Esophagus squamous epithelium (tissue), 5 donors: ENCODE data around the gene PPP1R37. TPM values are rescaled to one million over a fixed set of nuclear protein-coding genes. Genes with fewer than 3 reads are reported as not detected.
"Not testable (repeated sequence)": the region's sequence is repeated elsewhere in the genome, so short reads cannot be mapped to it uniquely, and the experiment has no call there.

Source experiments
- DNase-seq: peaks from one replicate; lab custom pipeline; 2025; lab: John Stamatoyannopoulos, UW
- H3K27ac ChIP-seq, 4 donors: fragments of 200-600 bp; sonication (generic); one replicate each; pipeline ENCODE4 v1.5.1; 2016 to 2019; ENCODE audit warnings: mild to moderate bottlenecking in 1 of 4
- H3K27me3 ChIP-seq, 4 donors: fragments of 200-600 bp; sonication (generic); 1 replicate in 3 of 4; 2 replicates in 1 of 4; pipeline versions ENCODE4 v1.5.1 to v1.6.0; 2017 to 2021; ENCODE audit warnings: antibody characterized with exemption in 1 of 4
- H3K36me3 ChIP-seq, 3 donors: fragments of 200-600 bp; sonication (generic); one replicate each; pipeline ENCODE4 v1.5.1; 2016 to 2019
- H3K4me1 ChIP-seq, 3 donors: fragments of 200-600 bp; sonication (generic); one replicate each; pipeline ENCODE4 v1.5.1; 2017 to 2019
- H3K4me3 ChIP-seq, 4 donors: fragments of 200-600 bp; sonication (generic); 1 replicate in 3 of 4; 2 replicates in 1 of 4; pipeline ENCODE4 v1.5.1; 2016 to 2019; ENCODE audit warnings: mild to moderate bottlenecking in 2 of 4, moderate library complexity in 1 of 4
- H3K9me3 ChIP-seq, 3 donors: fragments of 200-600 bp; sonication (generic); one replicate each; pipeline ENCODE4 v1.5.1; 2016 to 2019
- POLR2A ChIP-seq, 4 donors: fragments of 450-650 bp; IDR thresholded peaks; one replicate each; pipeline ENCODE4 v1.6.1; 2017; ENCODE audit warnings: antibody characterized with exemption in 4 of 4, mild to moderate bottlenecking in 4 of 4, moderate library complexity in 3 of 4
- WGBS, 2 donors: methylation state at CpG; one replicate each; pipeline ENCODE4 v1.1.5; 2018; 5-methylcytosine and 5-hydroxymethylcytosine counted together
- intact Hi-C: fragments of 100-400 bp; cut with DNase I; formaldehyde crosslinking; loops from one replicate; pipeline ENCODE4 v1.15.0; 2022
- total RNA-seq, 4 donors: library from RNA; depleted of rRNA; stranded (reverse); fragments of >200 nt; gene quantifications; one replicate each; pipeline ENCODE4 v1.1.0, GENCODE V29; 2016
- TF ChIP-seq, protein P1 (sequence below), 6 experiments: fragments of 450-650 bp in 4 of 6; fragments of 200-600 bp in 2 of 6; sonication (generic) in 2 of 6; IDR thresholded peaks; one replicate each; pipeline ENCODE4 v1.5.1; 2016 to 2019; ENCODE audit warnings: antibody characterized with exemption in 6 of 6, mild to moderate bottlenecking in 4 of 6, moderate library complexity in 4 of 6
- donor health status: DM: yes; HTN: yes; CAD: no.

PPP1R37 gene
- total RNA-seq, 4 donors from 2014 or later = 25.1 to 35.5 (median 30.8) TPM

GRCh38 chr19:45101806-45102205 lies 8.8 kb downstream of the PPP1R37 start:
- H3K4me1 ChIP-seq = peaks cover 54 to 93% (median 58%) of the 10 kb centered on the region in 3 donors
- H3K27ac ChIP-seq = peak overlapping the region in 2 of 4 donors; percentile 80 to 87
- no peak for DNase-seq
- TF ChIP-seq, protein P1, sequence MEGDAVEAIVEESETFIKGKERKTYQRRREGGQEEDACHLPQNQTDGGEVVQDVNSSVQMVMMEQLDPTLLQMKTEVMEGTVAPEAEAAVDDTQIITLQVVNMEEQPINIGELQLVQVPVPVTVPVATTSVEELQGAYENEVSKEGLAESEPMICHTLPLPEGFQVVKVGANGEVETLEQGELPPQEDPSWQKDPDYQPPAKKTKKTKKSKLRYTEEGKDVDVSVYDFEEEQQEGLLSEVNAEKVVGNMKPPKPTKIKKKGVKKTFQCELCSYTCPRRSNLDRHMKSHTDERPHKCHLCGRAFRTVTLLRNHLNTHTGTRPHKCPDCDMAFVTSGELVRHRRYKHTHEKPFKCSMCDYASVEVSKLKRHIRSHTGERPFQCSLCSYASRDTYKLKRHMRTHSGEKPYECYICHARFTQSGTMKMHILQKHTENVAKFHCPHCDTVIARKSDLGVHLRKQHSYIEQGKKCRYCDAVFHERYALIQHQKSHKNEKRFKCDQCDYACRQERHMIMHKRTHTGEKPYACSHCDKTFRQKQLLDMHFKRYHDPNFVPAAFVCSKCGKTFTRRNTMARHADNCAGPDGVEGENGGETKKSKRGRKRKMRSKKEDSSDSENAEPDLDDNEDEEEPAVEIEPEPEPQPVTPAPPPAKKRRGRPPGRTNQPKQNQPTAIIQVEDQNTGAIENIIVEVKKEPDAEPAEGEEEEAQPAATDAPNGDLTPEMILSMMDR (IDR thresholded peaks at IDR 0.05) = no peak
- TF ChIP-seq POLR2A (IDR thresholded peaks at IDR 0.05) = no peak
- no peak overlapping the region for H3K4me3 ChIP-seq
- H3K36me3 ChIP-seq = no peaks in the 10 kb centered on the region
- intact Hi-C loops = no loop called here
- H3K9me3 ChIP-seq = no peaks in the 10 kb centered on the region
- H3K27me3 ChIP-seq = no peaks in the 10 kb centered on the region
- 75 to 84% methylated on average over 7 to 8 of the region's 8 CpGs for WGBS, 2 donors

DNA sequence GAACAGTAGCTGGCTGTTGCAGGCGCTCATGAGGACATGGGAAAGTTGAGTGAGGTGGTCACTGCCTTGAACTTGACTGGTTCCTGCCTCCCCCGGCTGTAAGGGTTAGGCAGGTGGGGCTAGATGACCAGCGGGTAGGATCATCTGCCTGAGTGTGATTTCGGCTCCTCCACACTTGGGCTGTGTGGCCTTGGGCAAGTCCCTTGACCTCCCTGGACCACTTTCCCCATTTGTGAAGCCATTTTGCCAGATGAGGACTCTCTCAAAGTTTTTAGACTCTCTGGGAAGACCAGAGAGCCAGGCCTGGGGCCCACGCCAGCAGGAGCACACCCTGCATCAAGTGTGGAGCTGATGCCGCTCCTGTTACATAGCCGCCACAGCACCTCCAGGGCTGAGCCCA lies 9.5 kb downstream of the PPP1R37 start:
- DNase-seq = no peak
- no peak overlapping the region for H3K27ac ChIP-seq
- H3K4me1 ChIP-seq = peaks cover 48 to 86% (median 53%) of the 10 kb centered on the region in 3 donors
- TF ChIP-seq POLR2A (IDR thresholded peaks at IDR 0.05) = no peak
- no peaks in the 10 kb centered on the region for H3K27me3 ChIP-seq
- WGBS, 2 donors = 83 to 90% methylated on average over 2 of the region's 7 CpGs
- H3K4me3 ChIP-seq = no peak overlapping the region
- H3K9me3 ChIP-seq = no peaks in the 10 kb centered on the region
- intact Hi-C loops = no loop called here
- no peaks in the 10 kb centered on the region for H3K36me3 ChIP-seq

- no peak for TF ChIP-seq POLR2A (IDR thresholded peaks at IDR 0.05)
- TF ChIP-seq, protein P1 (IDR thresholded peaks at IDR 0.05) = no peak
- 40 to 53% methylated on average over 1 to 11 of the region's 15 CpGs for WGBS, 2 donors
- Histone ChIP-seq H3K9me3 (no peaks in the 10 kb centered on the region), H3K4me3 (peak overlapping the region in 2 of 4 donors; percentile 18 to 35), H3K36me3 (no peaks in the 10 kb centered on the region), H3K27ac (peak overlapping the region in 1 of 4 donors; percentile 39), H3K4me1 (peaks cover 41 to 80% (median 47%) of the 10 kb centered on the region in 3 donors), H3K27me3 (no peaks in the 10 kb centered on the region)
- intact Hi-C loops = no loop called here
- DNase-seq = no peak
Measured at GRCh38 chr19:45103156-45103507, 10.2 kb downstream of the PPP1R37 start.

GRCh38 chr19:45103508-45104319 lies 10.7 kb downstream of the PPP1R37 start:
- Histone ChIP-seq H3K4me1 (peaks cover 35 to 74% (median 42%) of the 10 kb centered on the region in 3 donors), H3K27ac (peak overlapping the region in 1 of 4 donors; percentile 39)

GRCh38 chr19:45104658-45105349 lies 11.8 kb downstream of the PPP1R37 start:
- intact Hi-C loops = no loop called here
- Histone ChIP-seq H3K27ac (no peak overlapping the region), H3K36me3 (peaks cover 0 to 4% (median 0%) of the 10 kb centered on the region in 3 donors), H3K4me1 (peaks cover 24 to 63% (median 31%) of the 10 kb centered on the region in 3 donors), H3K4me3 (no peak overlapping the region), H3K9me3 (no peaks in the 10 kb centered on the region), H3K27me3 (no peaks in the 10 kb centered on the region)
- WGBS, 2 donors = 66 to 80% methylated on average over 8 to 12 of the region's 16 CpGs
- no peak for DNase-seq
- no peak for TF ChIP-seq POLR2A (IDR thresholded peaks at IDR 0.05)
- TF ChIP-seq, protein P1 (IDR thresholded peaks at IDR 0.05) = no peak

More at GRCh38 chr19:45103508-45104319, 10.7 kb downstream of the PPP1R37 start:
- no peaks in the 10 kb centered on the region for H3K9me3 ChIP-seq
- no peaks in the 10 kb centered on the region for H3K27me3 ChIP-seq
- intact Hi-C loops = no loop called here
- no peak for DNase-seq
- H3K36me3 ChIP-seq = no peaks in the 10 kb centered on the region
- TF ChIP-seq, protein P1 (IDR thresholded peaks at IDR 0.05) = no peak
- no peak for TF ChIP-seq POLR2A (IDR thresholded peaks at IDR 0.05)
- WGBS, 2 donors = 37 to 60% methylated on average over 20 to 22 of the region's 26 CpGs
- H3K4me3 ChIP-seq = peak overlapping the region in 2 of 4 donors; percentile 18 to 35

- intact Hi-C loops, H3K27me3 ChIP-seq, H3K27ac ChIP-seq, DNase-seq, H3K36me3 ChIP-seq, H3K4me3 ChIP-seq, H3K9me3 ChIP-seq: not testable (repeated sequence)
- H3K4me1 ChIP-seq = peaks cover 10 to 48% (median 19%) of the 10 kb centered on the region in 3 donors
- 86 to 90% methylated on average over 11 of the region's 11 CpGs for WGBS, 2 donors
Measured at GRCh38 chr19:45106363-45106762, 13.4 kb downstream of the PPP1R37 start.
